Sigmoid colon (tissue), 7 donors: ENCODE results near the gene SMPDL3A. TPM values are rescaled to one million over a fixed set of nuclear protein-coding genes. Genes with fewer than 3 reads are reported as not detected.

Experiments used
- DNase-seq: peaks from one replicate; pipeline ENCODE4 v3.0.0-alpha.2; 2019
- H3K27ac ChIP-seq, 4 donors: fragments of 200-600 bp; sonication (generic); one replicate each; pipeline ENCODE4 v1.5.1; 2016 to 2019; ENCODE audit warnings: mild to moderate bottlenecking in 1 of 4
- H3K27me3 ChIP-seq, 3 donors: fragments of 200-600 bp; sonication (generic); one replicate each; pipeline ENCODE4 v1.5.1; 2019; ENCODE audit warnings: mild to moderate bottlenecking in 1 of 3
- H3K36me3 ChIP-seq, 4 donors: fragments of 200-600 bp; sonication (generic); one replicate each; pipeline ENCODE4 v1.5.1; 2016 to 2019
- H3K4me1 ChIP-seq, 4 donors: fragments of 200-600 bp; sonication (generic); one replicate each; pipeline ENCODE4 v1.5.1; 2017 to 2019
- H3K4me3 ChIP-seq, 4 donors: fragments of 200-600 bp; sonication (generic); one replicate each; pipeline ENCODE4 v1.5.1; 2017 to 2019; ENCODE audit warnings: mild to moderate bottlenecking in 2 of 4, moderate library complexity in 1 of 4
- H3K9me3 ChIP-seq, 4 donors: fragments of 200-600 bp in 3 of 4; sonication (generic) in 3 of 4; one replicate each; pipeline versions ENCODE4 v1.5.1 to v1.6.1; 2013 to 2019
- EP300 ChIP-seq, 4 donors: sonication (generic); formaldehyde crosslinking; IDR thresholded peaks; one replicate each; pipeline ENCODE4 v1.6.1; 2017; ENCODE audit warnings: antibody characterized with exemption in 4 of 4
- POLR2A ChIP-seq, 2 donors: fragments of 450-650 bp; IDR thresholded peaks; one replicate each; pipeline ENCODE4 v1.6.1; 2016; ENCODE audit warnings: antibody characterized with exemption in 2 of 2, mild to moderate bottlenecking in 2 of 2, moderate library complexity in 2 of 2
- POLR2AphosphoS5 ChIP-seq, 4 donors: sonication (generic); formaldehyde crosslinking; IDR thresholded peaks; one replicate each; pipeline ENCODE4 v1.6.1; 2017; ENCODE audit warnings: antibody characterized with exemption in 4 of 4
- WGBS, 2 donors: extraction: QIAGEN DNeasy Blood & Tissue Kit; methylation state at CpG; one replicate each; pipeline ENCODE4 v1.1.7; 2013; 5-methylcytosine and 5-hydroxymethylcytosine counted together
- intact Hi-C: fragments of 100-400 bp; cut with DNase I; formaldehyde crosslinking; loops from one replicate; pipeline ENCODE4 v1.15.1; 2023
- polyA plus RNA-seq, 3 donors: library from polyadenylated mRNA; stranded (reverse); fragments of 200-250 nt; gene quantifications; one replicate each; pipeline ENCODE4 v1.2.3, GENCODE V29; 2013
- total RNA-seq, 4 donors: library from RNA; depleted of rRNA; stranded (reverse); fragments of >200 nt; gene quantifications; one replicate each; pipeline ENCODE4 v1.1.0, GENCODE V29; 2016
- TF ChIP-seq, protein P1 (sequence below), 4 experiments: fragments of 450-650 bp in 3 of 4; fragments of 200-600 bp in 1 of 4; IDR thresholded peaks; one replicate each; pipeline ENCODE4 v1.5.1; 2016 to 2019; ENCODE audit warnings: antibody characterized with exemption in 4 of 4, mild to moderate bottlenecking in 3 of 4, moderate library complexity in 2 of 4
- donor health status: healthy with polysubstance abuse.
- donor health status: Bipolar disorder and iron deficiency.
- donor health status: healthy.

Gene SMPDL3A
- total and polyA plus RNA-seq, 7 donors: 6.4 to 91.3 (median 11.9) TPM

- Histone ChIP-seq H3K36me3 (no peaks in the 10 kb centered on the region), H3K27ac (no peak within 1 kb of the TSS), H3K9me3 (no peaks in the 10 kb centered on the region), H3K4me1 (no peaks in the 10 kb centered on the region), H3K27me3 (no peaks in the 10 kb centered on the region), H3K4me3 (no peak within 1 kb of the TSS)
- TF ChIP-seq, protein P1, sequence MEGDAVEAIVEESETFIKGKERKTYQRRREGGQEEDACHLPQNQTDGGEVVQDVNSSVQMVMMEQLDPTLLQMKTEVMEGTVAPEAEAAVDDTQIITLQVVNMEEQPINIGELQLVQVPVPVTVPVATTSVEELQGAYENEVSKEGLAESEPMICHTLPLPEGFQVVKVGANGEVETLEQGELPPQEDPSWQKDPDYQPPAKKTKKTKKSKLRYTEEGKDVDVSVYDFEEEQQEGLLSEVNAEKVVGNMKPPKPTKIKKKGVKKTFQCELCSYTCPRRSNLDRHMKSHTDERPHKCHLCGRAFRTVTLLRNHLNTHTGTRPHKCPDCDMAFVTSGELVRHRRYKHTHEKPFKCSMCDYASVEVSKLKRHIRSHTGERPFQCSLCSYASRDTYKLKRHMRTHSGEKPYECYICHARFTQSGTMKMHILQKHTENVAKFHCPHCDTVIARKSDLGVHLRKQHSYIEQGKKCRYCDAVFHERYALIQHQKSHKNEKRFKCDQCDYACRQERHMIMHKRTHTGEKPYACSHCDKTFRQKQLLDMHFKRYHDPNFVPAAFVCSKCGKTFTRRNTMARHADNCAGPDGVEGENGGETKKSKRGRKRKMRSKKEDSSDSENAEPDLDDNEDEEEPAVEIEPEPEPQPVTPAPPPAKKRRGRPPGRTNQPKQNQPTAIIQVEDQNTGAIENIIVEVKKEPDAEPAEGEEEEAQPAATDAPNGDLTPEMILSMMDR (IDR thresholded peaks at IDR 0.05): no peak
- TF ChIP-seq EP300 (IDR thresholded peaks at IDR 0.05): no peak
- no peak for TF ChIP-seq POLR2AphosphoS5 (IDR thresholded peaks at IDR 0.05)
- TF ChIP-seq POLR2A (IDR thresholded peaks at IDR 0.05): no peak
- intact Hi-C loops: no loop called here
- WGBS, 2 donors: 77 to 85% methylated on average over 3 of the region's 3 CpGs
- no peak for DNase-seq
These were observed 9.4 kb upstream of the SMPDL3A start, which contains the start of gene FABP7 for GRCh38 chr6:122779667-122780066. Gene FABP7, plus strand, starts transcription at chr6:122779716. Its CDS starts 79 bp downstream, at chr6:122779795.

- no peak overlapping the region for H3K27ac ChIP-seq
- no peaks in the 10 kb centered on the region for H3K36me3 ChIP-seq
- no peaks in the 10 kb centered on the region for H3K4me1 ChIP-seq
- H3K9me3 ChIP-seq: no peaks in the 10 kb centered on the region
- 59 to 60% methylated on average over 5 of the region's 5 CpGs for WGBS, 2 donors
- intact Hi-C loops: no loop called here
- no peak overlapping the region for H3K4me3 ChIP-seq
- TF ChIP-seq POLR2AphosphoS5 (IDR thresholded peaks at IDR 0.05): no peak
- TF ChIP-seq, protein P1 (IDR thresholded peaks at IDR 0.05): no peak
- TF ChIP-seq EP300 (IDR thresholded peaks at IDR 0.05): no peak
- no peak for TF ChIP-seq POLR2A (IDR thresholded peaks at IDR 0.05)
- no peaks in the 10 kb centered on the region for H3K27me3 ChIP-seq
- no peak for DNase-seq
These were observed 8.9 kb upstream of the SMPDL3A start for GRCh38 chr6:122780114-122780513.

DNA sequence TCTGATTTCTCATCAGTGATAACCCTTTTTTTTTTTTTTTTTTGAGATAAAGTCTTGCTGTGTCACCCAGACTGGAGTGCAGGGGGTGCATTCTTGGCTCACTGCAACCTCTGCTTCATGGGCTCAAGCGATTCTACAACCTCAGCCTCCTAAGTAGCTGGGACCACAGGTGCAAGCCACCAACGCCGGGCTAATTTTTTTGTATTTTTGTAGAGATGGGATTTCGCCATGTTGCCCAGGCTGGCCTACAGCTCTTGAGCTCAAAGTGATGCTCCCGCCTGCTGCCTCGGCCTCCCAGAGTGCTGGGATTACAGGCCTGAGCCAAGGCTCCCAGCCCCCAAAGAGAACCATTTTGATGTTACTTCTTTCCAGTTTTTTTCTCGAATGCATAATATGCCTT is 7.3 kb upstream of the SMPDL3A start:
- TF ChIP-seq POLR2AphosphoS5 (IDR thresholded peaks at IDR 0.05) (no peak), POLR2A (IDR thresholded peaks at IDR 0.05) (no peak), EP300 (IDR thresholded peaks at IDR 0.05) (no peak)
- TF ChIP-seq, protein P1 (IDR thresholded peaks at IDR 0.05): no peak
- intact Hi-C loops: no loop called here
- Histone ChIP-seq H3K27ac (no peak overlapping the region), H3K4me1 (no peaks in the 10 kb centered on the region), H3K27me3 (no peaks in the 10 kb centered on the region), H3K9me3 (no peaks in the 10 kb centered on the region), H3K36me3 (no peaks in the 10 kb centered on the region), H3K4me3 (no peak overlapping the region)
- no peak for DNase-seq
- 96 to 97% methylated on average over 7 of the region's 7 CpGs for WGBS, 2 donors

DNA sequence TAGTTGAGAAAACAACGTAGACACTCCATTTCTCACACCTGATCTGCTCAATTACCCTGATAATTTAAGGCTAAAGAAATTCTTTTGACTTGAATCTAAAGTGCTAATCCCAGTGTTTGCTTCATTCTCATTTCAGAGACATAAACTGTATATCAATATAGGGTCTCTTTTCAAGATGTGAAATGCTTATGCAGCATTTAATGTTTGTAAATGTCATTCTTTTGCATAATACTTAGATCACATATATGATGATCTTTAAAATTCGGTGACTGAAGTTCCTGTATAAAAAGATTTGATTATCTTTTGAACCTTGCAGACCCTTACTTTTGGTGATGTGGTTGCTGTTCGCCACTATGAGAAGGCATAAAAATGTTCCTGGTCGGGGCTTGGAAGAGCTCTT is 5.7 kb upstream of the SMPDL3A start:
- TF ChIP-seq POLR2AphosphoS5 (IDR thresholded peaks at IDR 0.05) (no peak), POLR2A (IDR thresholded peaks at IDR 0.05) (no peak), EP300 (IDR thresholded peaks at IDR 0.05) (no peak)
- TF ChIP-seq, protein P1 (IDR thresholded peaks at IDR 0.05): no peak
- H3K4me1 ChIP-seq: peaks cover 0 to 8% (median 3%) of the 10 kb centered on the region in 4 donors
- intact Hi-C loops: no loop called here
- H3K27me3 ChIP-seq: no peaks in the 10 kb centered on the region
- WGBS, 2 donors: 84 to 88% methylated on average over 4 of the region's 4 CpGs
- no peaks in the 10 kb centered on the region for H3K9me3 ChIP-seq
- no peak for DNase-seq
- no peak overlapping the region for H3K4me3 ChIP-seq
- H3K36me3 ChIP-seq: no peaks in the 10 kb centered on the region
- no peak overlapping the region for H3K27ac ChIP-seq

- intact Hi-C loops: loop anchor here (5.0 kb wide), 1 partner anchor 44 kb away; no protein-coding TSS in a partner anchor
- 98% methylated on average over 1 of the region's 1 CpG for WGBS, 2 donors
- DNase-seq: no peak
- Histone ChIP-seq H3K27ac (no peak overlapping the region), H3K4me1 (peaks cover 0 to 22% (median 16%) of the 10 kb centered on the region in 4 donors), H3K9me3 (no peaks in the 10 kb centered on the region), H3K27me3 (no peaks in the 10 kb centered on the region), H3K36me3 (no peaks in the 10 kb centered on the region), H3K4me3 (no peak overlapping the region)
- TF ChIP-seq EP300 (IDR thresholded peaks at IDR 0.05): no peak
- TF ChIP-seq, protein P1 (IDR thresholded peaks at IDR 0.05): no peak
- TF ChIP-seq POLR2AphosphoS5 (IDR thresholded peaks at IDR 0.05): no peak
- no peak for TF ChIP-seq POLR2A (IDR thresholded peaks at IDR 0.05)
These were observed 3.2 kb upstream of the SMPDL3A start for GRCh38 chr6:122785891-122786290.
